Right kidney (tissue), 1 donor: ENCODE results near the gene PCCA.
"Not testable (repeated sequence)": the region's sequence is repeated elsewhere in the genome, so short reads cannot be mapped to it uniquely, and the experiment has no call there.

Source experiments
- DNase-seq: peaks from one replicate; pipeline ENCODE4 v3.0.0-alpha.2; 2016

Gene PCCA

GRCh38 chr13:100510208-100510957, 421.5 kb downstream of the PCCA start:
- no peak for DNase-seq

GRCh38 chr13:100511466-100511865, 422.6 kb downstream of the PCCA start:
- DNase-seq = no peak

GRCh38 chr13:100512422-100512821, 423.5 kb downstream of the PCCA start:
- no peak for DNase-seq

GRCh38 chr13:100513171-100513570, 424.3 kb downstream of the PCCA start:
- no peak for DNase-seq

- no peak for DNase-seq
These were observed 425.2 kb downstream of the PCCA start for GRCh38 chr13:100513987-100514670.

- peak; percentile 53 for DNase-seq
These were observed 426.0 kb downstream of the PCCA start for GRCh38 chr13:100514788-100515409.

- no peak for DNase-seq
These were observed 426.5 kb downstream of the PCCA start for GRCh38 chr13:100515410-100515800.

GRCh38 chr13:100517135-100517534, 428.2 kb downstream of the PCCA start:
- DNase-seq = no peak

GRCh38 chr13:100517728-100518127, 428.8 kb downstream of the PCCA start:
- no peak for DNase-seq

- no peak for DNase-seq
These were observed 429.6 kb downstream of the PCCA start for GRCh38 chr13:100518394-100519062.

GRCh38 chr13:100519626-100520025, 430.7 kb downstream of the PCCA start:
- DNase-seq = no peak

GRCh38 chr13:100520936-100521850, 432.3 kb downstream of the PCCA start:
- peak; percentile 69 for DNase-seq

GRCh38 chr13:100521851-100522617, 433.1 kb downstream of the PCCA start:
- DNase-seq = no peak

- no peak for DNase-seq
These were observed 433.9 kb downstream of the PCCA start for GRCh38 chr13:100522618-100523309.

GRCh38 chr13:100523411-100523810, 434.5 kb downstream of the PCCA start:
- no peak for DNase-seq

- DNase-seq = no peak
These were observed 435.1 kb downstream of the PCCA start for GRCh38 chr13:100523981-100524386.

GRCh38 chr13:100524688-100525087, 435.8 kb downstream of the PCCA start:
- DNase-seq = not testable (repeated sequence)

- no peak for DNase-seq
These were observed 436.8 kb downstream of the PCCA start for GRCh38 chr13:100525453-100526317.

GRCh38 chr13:100526318-100527000, 437.6 kb downstream of the PCCA start:
- no peak for DNase-seq
